ENCODE data around the gene CHST11.

CHST11 gene

GRCh38 chr12:104484079-104484478 is 27.3 kb downstream of the CHST11 start:
- DNase-seq: no peak

GRCh38 chr12:104485651-104486362 is 29.1 kb downstream of the CHST11 start:
- DNase-seq: no peak

DNA sequence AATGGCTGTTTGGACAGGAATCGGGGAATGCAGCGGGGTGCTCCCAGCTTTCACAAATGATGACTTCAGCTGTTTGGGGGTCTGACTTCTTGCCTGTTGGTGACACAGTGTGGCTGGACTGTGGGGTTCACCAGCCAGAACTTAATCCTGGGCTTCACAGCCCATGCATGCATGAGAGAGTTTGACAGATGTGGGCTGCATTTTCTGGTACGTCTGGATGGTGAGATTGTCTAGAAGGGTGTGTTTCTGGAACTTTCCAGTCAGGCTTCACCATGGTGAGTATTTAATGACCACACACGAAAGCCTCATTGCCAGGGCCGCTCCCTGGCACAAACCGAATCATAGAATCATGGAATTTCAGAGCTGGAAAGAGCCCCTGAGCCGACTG is 29.6 kb downstream of the CHST11 start:
- no peak for DNase-seq

- DNase-seq: no peak
Observed at GRCh38 chr12:104486943-104487819, 30.4 kb downstream of the CHST11 start.

GRCh38 chr12:104488374-104488773 is 31.6 kb downstream of the CHST11 start:
- DNase-seq: no peak

GRCh38 chr12:104490186-104490585 is 33.4 kb downstream of the CHST11 start:
- no peak for DNase-seq

DNA sequence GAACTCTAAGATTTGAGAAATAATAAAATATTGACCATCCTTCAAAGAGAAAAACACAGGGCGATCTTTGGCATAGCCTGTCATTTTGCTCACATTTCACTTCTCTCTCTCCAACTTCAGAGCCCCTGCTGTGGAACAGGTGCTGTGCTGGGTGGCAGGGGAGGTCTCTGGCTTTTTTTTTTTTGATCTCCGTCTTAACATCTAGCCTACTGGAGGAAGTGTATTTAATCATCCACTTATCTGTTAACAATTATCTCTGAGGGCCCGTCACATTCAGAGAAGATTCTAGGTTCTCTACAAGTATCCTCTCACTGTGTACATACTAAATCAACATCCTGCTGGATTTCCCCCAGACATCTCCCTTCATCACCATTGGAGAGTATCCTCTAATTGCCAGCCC is 34.1 kb downstream of the CHST11 start:
- DNase-seq: no peak

DNA sequence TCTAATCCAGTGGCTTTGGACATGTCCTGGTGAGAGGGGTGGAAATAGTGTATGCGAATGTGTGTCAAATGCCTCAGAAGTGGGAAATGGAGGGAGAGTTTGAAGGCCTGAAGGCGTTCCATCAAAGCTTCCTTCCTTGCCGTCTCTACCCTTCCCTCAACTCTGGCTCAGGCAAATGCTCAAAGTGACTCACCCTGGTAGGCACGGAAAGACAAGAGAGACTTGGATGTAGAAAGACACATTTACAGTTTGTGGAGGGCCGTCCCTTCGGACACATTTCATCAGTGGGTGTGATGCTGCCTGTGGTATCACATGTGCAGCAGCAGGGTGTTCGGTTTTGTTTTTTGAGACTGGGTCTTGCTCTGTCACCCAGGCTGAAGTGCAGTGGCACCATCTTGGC is 36.7 kb downstream of the CHST11 start:
- DNase-seq: no peak

DNA sequence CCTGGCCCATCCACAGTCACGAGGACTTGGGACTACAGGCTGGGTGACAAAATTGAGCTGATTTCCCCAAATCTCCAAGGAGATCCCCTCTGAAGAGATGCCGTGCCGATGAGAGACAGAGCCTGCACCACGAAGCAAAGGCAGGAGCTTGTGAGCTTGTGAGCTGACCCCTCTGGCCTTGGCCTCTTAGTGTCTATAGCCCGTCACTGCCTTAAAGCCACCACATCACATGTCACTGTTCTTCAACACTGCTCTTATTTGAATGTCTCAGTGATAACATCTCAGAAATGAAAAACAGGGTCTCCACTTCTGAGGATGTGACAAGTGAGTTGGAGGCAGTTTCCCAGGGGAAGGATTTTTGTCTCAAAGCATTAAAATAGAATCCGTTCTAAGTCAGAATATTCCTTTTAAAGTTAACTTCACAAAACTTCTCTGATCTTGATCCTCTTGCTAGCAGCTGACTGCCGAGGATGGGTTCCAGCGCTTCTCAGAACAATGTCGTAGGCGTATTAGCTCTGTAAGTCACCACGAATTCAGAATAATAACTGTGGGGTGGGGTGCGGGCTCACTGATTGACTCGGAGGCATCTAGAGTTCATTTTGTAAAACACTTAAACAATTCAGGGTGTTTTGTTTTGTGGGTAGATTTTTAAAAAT is 37.5 kb downstream of the CHST11 start:
- DNase-seq: no peak

- DNase-seq: no peak
Observed at GRCh38 chr12:104494793-104495158, 38.0 kb downstream of the CHST11 start.

GRCh38 chr12:104495786-104496185 is 39.0 kb downstream of the CHST11 start:
- no peak for DNase-seq

DNA sequence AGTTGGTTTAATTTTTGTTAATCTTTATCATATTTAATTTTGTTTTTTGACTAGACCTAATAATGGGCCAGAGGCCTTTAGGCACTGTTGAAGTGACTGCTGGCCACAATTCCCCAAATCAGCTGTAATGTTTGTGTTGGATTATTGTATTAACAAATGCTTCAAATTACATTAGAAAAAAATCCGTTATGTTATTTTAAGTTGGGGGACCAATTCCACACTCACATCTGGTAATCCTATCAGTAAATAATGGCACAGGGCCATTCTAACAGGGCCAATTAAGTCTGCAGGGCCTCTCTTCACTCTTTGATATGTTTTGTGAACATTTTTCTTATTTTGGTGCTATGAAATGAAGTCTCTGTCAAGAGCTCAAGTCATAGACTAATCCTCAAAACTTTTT is 39.6 kb downstream of the CHST11 start:
- DNase-seq: no peak

DNA sequence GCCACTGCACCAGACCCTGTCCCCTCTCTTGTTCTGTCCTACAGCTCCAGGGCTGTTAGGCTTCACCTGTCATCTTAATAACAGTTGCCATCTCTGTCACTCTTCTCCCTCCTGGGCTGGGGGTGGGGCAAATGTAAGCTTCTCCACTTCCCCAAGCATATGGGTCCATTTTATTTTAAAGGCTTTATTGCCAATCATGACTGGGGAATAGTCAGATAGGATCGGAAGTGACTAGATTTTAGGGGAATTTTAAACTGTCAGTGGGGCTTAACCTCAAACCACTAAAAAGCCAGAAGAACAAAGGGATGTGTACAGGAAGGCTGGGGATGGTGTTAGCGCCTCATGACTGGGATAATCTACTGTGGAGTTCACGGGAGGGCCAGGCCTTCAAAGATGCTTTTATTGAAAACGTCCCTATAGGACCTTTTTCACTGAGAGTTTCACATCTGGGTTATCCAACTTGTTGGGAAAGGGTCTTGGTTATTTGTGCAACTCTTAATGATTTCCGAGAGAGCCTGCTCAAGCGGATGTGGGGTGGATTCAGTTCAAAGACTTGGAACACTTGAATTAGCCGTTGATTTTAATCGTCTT is 41.6 kb downstream of the CHST11 start:
- no peak for DNase-seq

DNA sequence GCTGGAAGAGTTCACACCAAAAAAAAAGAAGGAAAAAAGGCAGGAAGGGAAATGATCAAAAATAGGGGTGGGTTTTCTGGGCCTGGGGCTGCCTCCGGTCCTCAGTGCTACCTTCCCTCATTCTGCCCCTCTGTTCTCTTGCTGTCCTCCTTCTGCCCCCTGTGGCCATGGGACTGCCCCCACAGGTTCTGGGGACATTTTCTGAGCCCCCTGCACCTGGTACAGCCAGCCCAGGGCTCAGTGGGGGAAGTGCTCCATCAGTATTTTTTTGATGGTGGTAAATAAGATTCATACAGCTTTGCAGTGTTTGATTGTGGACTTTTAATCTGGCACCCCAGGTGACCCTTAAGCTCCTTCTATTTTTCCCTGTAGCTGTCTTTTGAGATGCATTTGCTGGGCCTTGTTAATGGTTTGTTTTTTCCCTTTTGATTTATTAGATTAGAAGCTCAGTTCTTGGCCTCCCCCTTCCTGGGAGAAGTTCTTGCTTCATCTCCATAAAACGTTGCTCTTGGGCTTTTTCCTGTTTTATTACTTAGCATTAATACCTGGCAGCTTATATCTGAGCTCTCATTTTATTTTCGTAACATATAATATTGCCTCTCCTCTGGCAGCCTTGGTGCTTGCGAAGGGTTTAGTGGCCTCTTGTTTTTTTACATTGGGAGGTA is 43.1 kb downstream of the CHST11 start:
- DNase-seq: no peak

GRCh38 chr12:104501115-104501514 is 44.4 kb downstream of the CHST11 start:
- no peak for DNase-seq

DNA sequence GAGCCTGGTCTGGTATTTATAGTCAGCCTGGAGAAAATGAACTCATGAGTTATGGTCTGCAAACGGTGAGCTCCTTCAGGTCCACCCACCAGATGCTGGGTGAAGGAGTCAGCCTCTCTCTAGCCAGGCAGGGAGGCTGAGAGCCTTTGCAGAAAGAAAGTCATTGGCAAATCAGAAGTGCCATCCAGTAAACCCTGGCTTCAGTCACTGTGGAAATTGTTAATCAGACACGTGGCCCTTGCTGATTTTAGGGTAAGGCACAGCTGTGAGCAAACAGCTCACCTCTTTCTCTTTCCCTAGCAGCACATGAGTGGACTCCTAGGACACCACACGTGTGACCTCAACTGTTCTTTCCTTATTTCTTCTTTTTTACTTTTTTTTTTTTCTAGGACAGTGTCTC is 44.9 kb downstream of the CHST11 start:
- no peak for DNase-seq

- no peak for DNase-seq
Observed at GRCh38 chr12:104502217-104502616, 45.5 kb downstream of the CHST11 start.

DNA sequence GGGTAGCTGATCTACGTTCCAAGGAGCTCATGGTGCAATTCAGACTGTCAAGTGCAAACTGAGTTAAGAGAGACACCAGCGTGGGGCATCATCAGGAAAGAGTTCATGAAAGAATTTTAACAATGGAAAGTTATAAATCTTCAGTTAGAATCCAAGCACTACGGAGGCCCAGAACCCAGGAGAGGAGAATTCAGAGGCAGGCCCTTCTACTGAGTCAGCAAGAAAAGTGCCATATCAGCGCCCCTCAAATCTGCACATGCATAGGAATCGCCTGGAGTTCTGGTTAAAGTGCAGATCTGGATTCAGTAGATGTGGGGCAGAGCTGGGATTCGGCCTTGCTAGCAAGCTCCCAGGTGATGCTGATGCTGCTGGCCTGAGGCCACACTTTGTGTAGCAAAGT is 45.9 kb downstream of the CHST11 start:
- no peak for DNase-seq

- DNase-seq: no peak
Observed at GRCh38 chr12:104503191-104503590, 46.4 kb downstream of the CHST11 start.

DNA sequence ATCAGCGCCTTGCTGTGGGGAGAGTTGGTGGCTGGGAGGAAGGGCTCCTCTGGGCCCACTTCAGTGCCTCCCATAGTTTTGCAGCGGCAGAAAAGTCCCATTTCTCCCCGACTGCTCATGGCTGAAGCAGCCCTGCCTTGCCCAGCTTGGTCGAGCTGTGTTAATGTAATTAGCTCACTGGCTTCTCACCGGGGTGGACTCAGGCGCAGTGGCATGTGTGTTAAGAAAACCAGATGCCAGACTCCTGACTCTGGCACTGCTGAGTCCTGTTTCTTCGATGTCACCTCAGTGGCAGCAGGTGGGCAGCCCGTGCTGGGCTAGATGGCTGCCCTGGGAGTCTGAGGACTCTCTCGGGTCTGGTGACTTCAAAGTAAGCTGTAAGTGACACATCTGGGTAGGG is 47.4 kb downstream of the CHST11 start:
- DNase-seq: no peak

DNA sequence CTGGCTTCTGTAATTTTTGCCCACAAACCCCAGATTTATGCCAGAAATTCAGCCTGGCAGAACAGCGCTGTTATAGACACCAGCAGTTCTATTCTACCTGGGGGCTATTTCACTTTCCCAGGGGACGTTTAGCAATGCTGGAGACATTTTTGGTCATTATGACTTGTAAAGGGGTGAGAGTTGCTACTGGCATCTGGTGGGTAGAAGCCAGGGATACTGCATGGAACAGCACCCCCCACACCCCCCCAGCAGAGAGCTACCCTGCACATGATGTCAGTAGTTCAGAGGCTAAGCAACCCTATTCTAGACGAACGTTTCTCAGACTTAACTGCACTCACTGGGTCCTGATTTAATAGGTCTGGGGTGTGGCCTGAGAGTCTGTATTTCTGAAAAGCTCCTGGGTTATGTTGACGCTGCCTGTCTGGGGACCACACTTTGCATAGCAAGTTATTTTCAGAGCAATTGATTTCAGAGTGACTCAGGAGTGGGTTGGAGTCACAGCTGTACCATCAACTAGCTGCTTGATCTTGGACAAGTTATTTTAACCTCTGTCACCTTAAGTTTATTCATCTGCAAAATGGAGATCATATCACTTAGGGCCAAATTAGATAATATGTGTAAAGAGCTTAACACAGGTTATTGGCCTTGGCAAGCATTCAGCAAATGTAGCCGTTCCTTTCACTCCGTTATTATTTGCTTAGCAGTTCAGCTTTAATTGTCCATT is 48.5 kb downstream of the CHST11 start:
- DNase-seq: no peak

GRCh38 chr12:104506676-104507401 is 50.1 kb downstream of the CHST11 start:
- DNase-seq: no peak
